ENCODE data around the gene TEX12. TPM values are rescaled to one million over a fixed set of nuclear protein-coding genes. Genes with fewer than 3 reads are reported as not detected.
A peak's percentile ranks its signal among the peaks of the same experiment; 100 is the strongest.
"Not testable (repeated sequence)": the region's sequence is repeated elsewhere in the genome, so short reads cannot be mapped to it uniquely, and the experiment has no call there.

TEX12 gene
- total RNA-seq, 3 donors from 2014 or later: 1.2 to 1.3 TPM; not detected in 1

DNA sequence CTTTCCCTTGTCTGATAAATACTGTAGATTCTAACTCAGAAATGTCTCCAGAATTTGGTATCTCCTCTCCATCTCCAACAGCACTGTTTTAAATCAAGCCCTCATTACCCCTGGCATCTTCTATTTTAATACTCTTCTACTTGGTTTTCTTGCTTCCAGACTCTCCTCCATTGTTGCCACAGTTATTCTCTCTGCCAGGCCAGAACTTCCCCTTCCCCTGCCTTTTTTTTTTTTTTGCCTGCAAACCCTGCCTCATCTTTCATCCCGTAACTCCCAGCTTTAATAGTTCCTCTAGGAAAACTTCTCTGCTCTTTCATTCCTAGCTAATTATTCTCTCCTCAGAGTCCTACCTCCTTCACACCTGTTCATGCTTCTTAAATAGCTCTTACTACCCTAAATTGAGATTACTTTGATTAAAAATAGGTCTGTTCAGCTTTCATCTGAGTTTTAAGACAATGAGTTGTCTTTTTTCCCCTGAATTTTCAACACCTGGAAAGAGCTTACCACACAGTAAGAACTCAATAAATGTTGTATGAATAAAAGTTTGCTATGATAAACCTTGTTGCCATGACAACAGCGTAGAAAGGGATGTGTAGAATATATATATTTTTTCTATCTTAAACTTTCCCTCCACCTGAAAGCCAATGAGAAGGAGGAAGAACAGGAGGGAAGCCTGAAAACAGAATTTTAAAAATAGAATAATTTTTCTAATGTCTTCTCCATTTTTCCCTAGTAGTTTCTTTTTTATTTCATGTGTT is 6.9 kb upstream of the TEX12 start:
- intact Hi-C loops (cut with DNase I; ENCODE audit: low total_unique reads): no loop called here
- no peak for DNase-seq (ENCODE audit: low spot score in 2 of 2)
- TF ChIP-seq POLR2A (IDR thresholded peaks at IDR 0.05) (no peak), POLR2AphosphoS5 (IDR thresholded peaks at IDR 0.05) (no peak)
- TF ChIP-seq, protein P1, sequence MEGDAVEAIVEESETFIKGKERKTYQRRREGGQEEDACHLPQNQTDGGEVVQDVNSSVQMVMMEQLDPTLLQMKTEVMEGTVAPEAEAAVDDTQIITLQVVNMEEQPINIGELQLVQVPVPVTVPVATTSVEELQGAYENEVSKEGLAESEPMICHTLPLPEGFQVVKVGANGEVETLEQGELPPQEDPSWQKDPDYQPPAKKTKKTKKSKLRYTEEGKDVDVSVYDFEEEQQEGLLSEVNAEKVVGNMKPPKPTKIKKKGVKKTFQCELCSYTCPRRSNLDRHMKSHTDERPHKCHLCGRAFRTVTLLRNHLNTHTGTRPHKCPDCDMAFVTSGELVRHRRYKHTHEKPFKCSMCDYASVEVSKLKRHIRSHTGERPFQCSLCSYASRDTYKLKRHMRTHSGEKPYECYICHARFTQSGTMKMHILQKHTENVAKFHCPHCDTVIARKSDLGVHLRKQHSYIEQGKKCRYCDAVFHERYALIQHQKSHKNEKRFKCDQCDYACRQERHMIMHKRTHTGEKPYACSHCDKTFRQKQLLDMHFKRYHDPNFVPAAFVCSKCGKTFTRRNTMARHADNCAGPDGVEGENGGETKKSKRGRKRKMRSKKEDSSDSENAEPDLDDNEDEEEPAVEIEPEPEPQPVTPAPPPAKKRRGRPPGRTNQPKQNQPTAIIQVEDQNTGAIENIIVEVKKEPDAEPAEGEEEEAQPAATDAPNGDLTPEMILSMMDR (IDR thresholded peaks at IDR 0.05): no peak
- peaks cover 0 to 4% of the 10 kb centered on the region in 2 donors for H3K4me1 ChIP-seq
- H3K27ac ChIP-seq: no peak overlapping the region
- H3K36me3 ChIP-seq: no peaks in the 10 kb centered on the region
- H3K4me3 ChIP-seq: no peak overlapping the region
- no peaks in the 10 kb centered on the region for H3K27me3 ChIP-seq
- no peaks in the 10 kb centered on the region for H3K9me3 ChIP-seq

DNA sequence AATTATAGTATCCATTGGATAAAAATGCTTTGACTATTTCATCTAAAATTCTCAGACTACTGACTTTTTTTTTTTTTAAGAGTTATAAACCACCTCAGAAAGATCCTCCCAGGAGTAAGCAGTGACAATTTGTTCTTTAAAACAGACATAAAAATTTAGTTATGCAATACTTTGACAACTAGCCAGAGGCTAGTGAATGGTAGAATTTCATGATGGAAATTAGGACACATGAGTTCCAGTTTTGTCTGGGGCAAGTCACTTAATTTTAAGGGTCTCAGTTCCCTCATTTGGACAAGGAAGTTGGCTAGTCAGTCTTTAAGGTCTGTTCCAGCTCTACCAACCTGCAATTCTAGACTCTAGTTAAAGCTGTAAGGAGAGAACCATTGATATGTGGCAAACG is 6.2 kb upstream of the TEX12 start:
- H3K4me1 ChIP-seq: peaks cover 0 to 4% of the 10 kb centered on the region in 2 donors
- no peak overlapping the region for H3K4me3 ChIP-seq
- intact Hi-C loops (cut with DNase I; ENCODE audit: low total_unique reads): no loop called here
- TF ChIP-seq, protein P1 (IDR thresholded peaks at IDR 0.05): no peak
- TF ChIP-seq POLR2AphosphoS5 (IDR thresholded peaks at IDR 0.05) (no peak), POLR2A (IDR thresholded peaks at IDR 0.05) (no peak)
- H3K9me3 ChIP-seq: no peaks in the 10 kb centered on the region
- no peaks in the 10 kb centered on the region for H3K27me3 ChIP-seq
- no peak overlapping the region for H3K27ac ChIP-seq
- no peak for DNase-seq (ENCODE audit: low spot score in 2 of 2)
- no peaks in the 10 kb centered on the region for H3K36me3 ChIP-seq

DNA sequence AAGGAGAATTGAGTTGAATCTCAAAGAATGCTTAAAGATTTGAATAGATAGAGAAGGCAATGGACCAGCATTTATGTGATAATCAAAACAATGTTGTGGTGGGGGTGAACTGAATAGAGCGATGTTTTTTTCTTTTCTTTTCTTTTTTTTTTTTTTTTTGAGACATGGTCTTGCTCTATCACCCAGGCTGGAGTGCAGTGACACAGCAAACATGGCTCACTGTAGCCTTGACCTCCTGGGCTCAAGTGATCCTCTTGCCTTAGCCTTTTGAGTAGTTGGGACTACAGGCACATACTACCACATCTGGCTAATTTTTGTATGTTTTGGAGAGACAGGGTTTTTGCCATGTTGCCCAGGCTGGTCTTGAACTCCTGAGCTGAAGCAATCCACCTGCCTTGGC is 5.0 kb upstream of the TEX12 start:
- DNase-seq (ENCODE audit: low spot score in 2 of 2); H3K27ac ChIP-seq; H3K36me3 ChIP-seq; H3K9me3 ChIP-seq; H3K27me3 ChIP-seq; H3K4me3 ChIP-seq; H3K4me1 ChIP-seq; intact Hi-C loops (cut with DNase I; ENCODE audit: low total_unique reads): not testable (repeated sequence)

DNA sequence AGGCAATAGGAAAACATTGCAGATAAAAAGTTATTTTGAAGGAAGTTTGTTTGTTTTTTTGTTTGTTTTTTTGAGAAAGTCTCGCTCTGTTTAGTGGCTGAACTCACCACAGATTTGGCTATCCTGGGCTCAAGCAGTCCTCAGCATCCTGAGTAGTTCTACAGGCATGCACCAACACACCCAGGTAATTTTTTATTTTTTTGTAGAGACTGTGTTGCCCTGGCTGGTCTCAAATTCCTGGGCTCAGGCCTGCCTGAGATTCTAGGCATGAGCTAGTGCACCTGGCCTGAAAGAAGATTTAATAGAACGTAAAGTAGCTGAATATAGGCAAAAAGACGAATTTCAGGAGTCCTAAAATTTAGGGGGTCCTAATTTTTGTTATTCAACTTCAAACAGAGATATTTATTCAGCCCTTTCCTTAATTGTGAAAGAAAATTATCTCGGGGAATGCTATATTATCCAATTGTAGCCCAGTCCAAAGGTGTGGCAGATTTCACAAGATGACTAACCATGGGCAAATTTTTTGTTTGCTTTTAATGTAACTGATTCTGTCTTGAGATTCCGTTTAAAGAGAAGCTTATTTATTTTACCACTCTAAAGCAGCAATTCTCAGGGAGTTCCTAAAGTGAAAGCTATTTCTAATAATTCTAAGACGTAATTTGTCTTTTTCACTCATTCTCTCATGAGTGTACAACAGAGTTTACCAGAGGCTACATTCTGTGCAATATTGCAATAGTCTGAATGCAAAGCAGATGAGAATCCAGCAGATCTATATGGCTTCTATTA is 4.2 kb upstream of the TEX12 start:
- Histone ChIP-seq H3K4me3 (peak overlapping the region in 1 of 3 donors; percentile 33), H3K36me3 (no peaks in the 10 kb centered on the region), H3K27me3 (no peaks in the 10 kb centered on the region), H3K27ac (no peak overlapping the region), H3K4me1 (no peaks in the 10 kb centered on the region), H3K9me3 (no peaks in the 10 kb centered on the region)
- intact Hi-C loops (cut with DNase I; ENCODE audit: low total_unique reads): no loop called here
- TF ChIP-seq, protein P1 (IDR thresholded peaks at IDR 0.05): no peak
- TF ChIP-seq POLR2A (IDR thresholded peaks at IDR 0.05) (no peak), POLR2AphosphoS5 (IDR thresholded peaks at IDR 0.05) (no peak)
- DNase-seq (ENCODE audit: low spot score in 2 of 2): no peak

DNA sequence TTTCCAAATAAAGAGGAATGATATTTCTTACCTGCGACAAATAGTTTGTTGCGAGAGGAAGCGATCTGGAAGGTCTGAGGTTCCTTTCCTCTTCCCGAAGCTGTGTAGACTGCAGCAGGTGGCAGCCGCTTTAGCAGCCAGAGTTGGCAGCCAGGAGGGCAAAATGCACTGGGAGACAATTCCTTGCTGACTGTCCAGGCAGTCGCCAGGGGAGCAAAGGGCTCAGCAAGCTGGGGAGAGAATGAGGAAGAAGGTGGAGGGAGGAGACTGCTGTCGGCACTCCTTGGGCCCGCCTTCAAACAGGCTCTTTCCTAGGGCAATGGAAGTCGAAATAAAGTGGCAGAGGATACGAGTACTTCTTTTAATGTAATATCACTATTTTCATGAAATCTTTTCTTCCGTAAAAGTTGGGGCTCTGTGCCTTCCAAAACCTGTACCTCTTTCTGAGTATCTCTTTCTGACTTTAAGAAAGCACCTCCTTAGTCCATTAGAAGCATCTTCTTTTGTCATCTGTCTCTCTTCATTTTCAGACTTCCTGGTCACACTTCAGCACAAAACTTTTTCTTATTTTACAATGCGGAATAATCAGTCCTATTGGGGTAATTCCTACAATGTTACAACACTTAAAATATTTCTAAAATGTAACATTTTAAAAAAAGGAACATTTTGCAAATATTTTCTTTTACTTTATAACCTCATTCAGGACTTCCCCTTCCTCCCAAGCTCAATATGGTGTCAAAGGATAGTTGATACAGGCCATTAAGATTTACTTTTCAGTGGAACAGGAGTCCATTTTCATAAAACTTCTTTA is 3.1 kb upstream of the TEX12 start, which contains the start of gene IL18:
IL18 (minus strand) TSS at position 220 of the 811 bp plus-strand sequence. CDS start 9,041 bp downstream, outside the sequence.
- Histone ChIP-seq H3K27ac (no peak within 1 kb of the TSS), H3K4me1 (no peaks in the 10 kb centered on the region), H3K27me3 (no peaks in the 10 kb centered on the region), H3K9me3 (no peaks in the 10 kb centered on the region), H3K36me3 (no peaks in the 10 kb centered on the region), H3K4me3 (peak within 1 kb of the TSS in 2 of 3 donors; percentile 12 to 33)
- no peak for DNase-seq (ENCODE audit: low spot score in 2 of 2)
- intact Hi-C loops (cut with DNase I; ENCODE audit: low total_unique reads): no loop called here
- TF ChIP-seq POLR2AphosphoS5 (IDR thresholded peaks at IDR 0.05) (no peak), POLR2A (IDR thresholded peaks at IDR 0.05) (no peak)
- TF ChIP-seq, protein P1 (IDR thresholded peaks at IDR 0.05): no peak
